ENCODE results near the gene HLA-DMB. TPM values are rescaled to one million over a fixed set of nuclear protein-coding genes. Genes with fewer than 3 reads are reported as not detected.

HLA-DMB gene
- total and polyA plus RNA-seq, 2 donors = 8.9 to 16.4 TPM

DNA sequence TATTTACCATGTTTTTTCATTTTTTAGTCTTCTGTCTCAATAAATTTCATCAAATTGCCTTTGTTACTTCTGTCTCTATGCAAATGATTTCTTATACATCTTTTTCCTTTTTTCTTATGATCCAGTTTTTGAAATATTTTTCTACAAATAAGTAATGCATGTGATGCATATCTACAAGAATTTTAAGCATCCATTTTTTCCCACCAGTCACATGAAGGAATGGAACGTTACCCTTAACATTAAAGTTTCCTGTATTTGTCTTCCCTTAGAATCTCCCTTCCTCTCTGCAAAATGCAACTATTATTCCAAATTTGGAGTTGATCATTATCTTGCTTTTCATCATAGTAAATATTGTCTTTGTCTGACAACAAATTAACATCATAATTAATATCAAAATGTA, 51.3 kb downstream of the HLA-DMB start:
- WGBS = 55% methylated on average over 1 of the region's 1 CpG
- no peak for DNase-seq (ENCODE audit: extremely low spot score)
- H3K27ac ChIP-seq (ENCODE audit: low read depth) = no peak overlapping the region

GRCh38 chr6:32888576-32888975, 52.3 kb downstream of the HLA-DMB start:
- Histone ChIP-seq H3K4me1 (ENCODE audit: insufficient read depth) (no peaks in the 10 kb centered on the region), H3K36me3 (ENCODE audit: insufficient read depth) (no peaks in the 10 kb centered on the region), H3K4me3 (ENCODE audit: low read depth, low read length) (no peak overlapping the region), H3K27ac (ENCODE audit: low read depth) (no peak overlapping the region)
- 94% methylated on average over 2 of the region's 2 CpGs for WGBS
- no peak for DNase-seq (ENCODE audit: extremely low spot score)

More for the DNA sequence above, 51.3 kb downstream of the HLA-DMB start:
- H3K36me3 ChIP-seq (ENCODE audit: insufficient read depth) = no peaks in the 10 kb centered on the region
- no peak overlapping the region for H3K4me3 ChIP-seq (ENCODE audit: low read depth, low read length)
- no peaks in the 10 kb centered on the region for H3K4me1 ChIP-seq (ENCODE audit: insufficient read depth)

DNA sequence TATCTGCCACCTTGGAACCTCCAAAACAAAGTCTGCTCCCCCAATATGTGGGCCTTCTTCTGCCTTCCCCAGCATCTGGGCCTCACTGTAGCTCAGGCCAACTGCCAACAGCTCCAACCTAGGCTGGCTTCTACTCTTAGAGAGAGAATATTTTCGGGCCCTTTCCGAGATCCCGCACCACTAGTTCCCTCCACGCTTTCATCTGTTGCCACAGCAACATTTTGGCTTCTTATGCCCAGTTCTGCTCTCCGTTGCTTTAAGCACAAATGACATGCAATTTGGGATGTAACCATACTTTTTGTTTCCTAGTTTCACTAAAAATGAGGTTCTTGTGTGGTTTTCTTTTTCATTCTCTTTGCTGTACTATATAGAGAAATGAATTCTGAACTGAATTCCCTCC, 53.2 kb downstream of the HLA-DMB start:
- Histone ChIP-seq H3K27ac (ENCODE audit: low read depth) (no peak overlapping the region), H3K4me3 (ENCODE audit: low read depth, low read length) (no peak overlapping the region), H3K4me1 (ENCODE audit: insufficient read depth) (no peaks in the 10 kb centered on the region), H3K36me3 (ENCODE audit: insufficient read depth) (no peaks in the 10 kb centered on the region)
- 64% methylated on average over 5 of the region's 5 CpGs for WGBS
- DNase-seq (ENCODE audit: extremely low spot score) = no peak

- no peak overlapping the region for H3K27ac ChIP-seq (ENCODE audit: low read depth)
- WGBS = 33% methylated on average over 3 of the region's 3 CpGs
- no peak for DNase-seq (ENCODE audit: extremely low spot score)
- H3K4me1 ChIP-seq (ENCODE audit: insufficient read depth) = no peaks in the 10 kb centered on the region
- H3K36me3 ChIP-seq (ENCODE audit: insufficient read depth) = no peaks in the 10 kb centered on the region
- no peak overlapping the region for H3K4me3 ChIP-seq (ENCODE audit: low read depth, low read length)
Measured at GRCh38 chr6:32886681-32887383, 54.0 kb downstream of the HLA-DMB start.

DNA sequence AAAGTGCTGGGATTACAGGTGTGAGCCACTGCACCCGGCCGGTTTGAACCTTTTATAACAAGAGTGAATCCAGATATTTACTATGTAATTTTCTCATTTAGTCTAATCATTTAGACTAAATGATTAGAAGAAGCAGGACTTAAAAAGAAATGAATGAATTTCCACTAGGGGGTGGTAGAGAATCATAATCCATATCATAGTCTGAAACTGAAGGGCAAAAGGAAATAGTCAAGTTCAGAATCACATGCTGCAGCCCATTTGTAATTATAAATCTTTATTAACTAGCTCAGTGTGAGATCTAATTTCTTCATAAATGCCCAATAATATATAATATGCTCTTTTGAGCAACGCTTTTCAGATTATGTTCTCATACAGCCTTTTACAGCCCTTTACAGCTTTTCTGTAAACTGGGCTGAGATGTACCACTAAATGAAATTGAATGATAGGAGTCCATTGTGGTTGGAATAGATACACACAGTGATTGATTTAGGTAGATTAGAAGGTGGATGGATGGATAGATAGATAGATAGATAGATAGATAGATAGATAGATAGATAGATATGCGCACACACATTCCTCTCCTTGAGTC, 55.0 kb downstream of the HLA-DMB start:
- no peak for DNase-seq (ENCODE audit: extremely low spot score)
- Histone ChIP-seq H3K4me3 (ENCODE audit: low read depth, low read length) (no peak overlapping the region), H3K4me1 (ENCODE audit: insufficient read depth) (no peaks in the 10 kb centered on the region), H3K27ac (ENCODE audit: low read depth) (no peak overlapping the region), H3K36me3 (ENCODE audit: insufficient read depth) (no peaks in the 10 kb centered on the region)
- WGBS = 52% methylated on average over 4 of the region's 4 CpGs

Small RNA genes lying within 50 kb of the gene (small RNA-seq; reads per million reads assigned to genes)
- not detected for gene HLA-Z

Other genes with a start within 250 kb of the HLA-DMB start
- gene HLA-DQA2, start 199.6 kb downstream of the HLA-DMB start, total RNA-seq = 0.95 TPM
- not detected for gene HLA-DQA2, start 199.6 kb downstream of the HLA-DMB start, polyA plus RNA-seq
- 0.21 TPM for gene HLA-DQB2, start 177.5 kb downstream of the HLA-DMB start, total RNA-seq
- 0.10 TPM for gene HLA-DQB2, start 177.5 kb downstream of the HLA-DMB start, polyA plus RNA-seq
- 0.42 TPM for gene HLA-DOB, start 124.0 kb downstream of the HLA-DMB start, total RNA-seq
- gene HLA-DOB, start 124.0 kb downstream of the HLA-DMB start, polyA plus RNA-seq = 0.90 TPM
- gene TAP2, start 102.3 kb downstream of the HLA-DMB start, total RNA-seq = 14.0 TPM
- 18.5 TPM for gene TAP2, start 102.3 kb downstream of the HLA-DMB start, polyA plus RNA-seq
- 24.9 TPM for gene PSMB8, start 97.0 kb downstream of the HLA-DMB start, total RNA-seq
- 82.0 TPM for gene PSMB8, start 97.0 kb downstream of the HLA-DMB start, polyA plus RNA-seq
- gene TAP1, start 87.3 kb downstream of the HLA-DMB start, total RNA-seq = 16.7 TPM
- gene TAP1, start 87.3 kb downstream of the HLA-DMB start, polyA plus RNA-seq = 49.8 TPM
- gene PSMB9, start 86.8 kb downstream of the HLA-DMB start, total RNA-seq = 6.7 TPM
- gene PSMB9, start 86.8 kb downstream of the HLA-DMB start, polyA plus RNA-seq = 53.0 TPM
- 8.9 TPM for gene HLA-DMA, start 12.1 kb upstream of the HLA-DMB start, total RNA-seq
- gene HLA-DMA, start 12.1 kb upstream of the HLA-DMB start, polyA plus RNA-seq = 30.4 TPM
- 79.0 TPM for gene BRD2, start 27.6 kb upstream of the HLA-DMB start, total RNA-seq
- 138 TPM for gene BRD2, start 27.6 kb upstream of the HLA-DMB start, polyA plus RNA-seq
- gene HLA-DOA, start 68.6 kb upstream of the HLA-DMB start, total RNA-seq = 2.7 TPM
- gene HLA-DOA, start 68.6 kb upstream of the HLA-DMB start, polyA plus RNA-seq = 5.7 TPM
- gene HLA-DPA1, start 132.6 kb upstream of the HLA-DMB start, total RNA-seq = 25.4 TPM
- 51.6 TPM for gene HLA-DPA1, start 132.6 kb upstream of the HLA-DMB start, polyA plus RNA-seq
- gene HLA-DPB1, start 135.0 kb upstream of the HLA-DMB start, total RNA-seq = 16.4 TPM
- gene HLA-DPB1, start 135.0 kb upstream of the HLA-DMB start, polyA plus RNA-seq = 74.7 TPM

All from urinary bladder (tissue), 4 donors.